Testis (tissue), 3 donors: ENCODE measurements around the gene MGAT5B. TPM values are rescaled to one million over a fixed set of nuclear protein-coding genes. Genes with fewer than 3 reads are reported as not detected.

Experiments used
- DNase-seq: peaks from one replicate; pipeline ENCODE4 v3.0.0-alpha.2; 2019
- H3K27ac ChIP-seq, 2 donors: fragments of 200-600 bp; sonication (generic); one replicate each; pipeline ENCODE4 v1.5.1; 2019
- H3K27me3 ChIP-seq: fragments of 200-600 bp; sonication (generic); one replicate; pipeline ENCODE4 v1.5.1; 2019
- H3K36me3 ChIP-seq: fragments of 200-600 bp; sonication (generic); one replicate; pipeline ENCODE4 v1.5.1; 2017; ENCODE audit warnings: low read depth; ENCODE audit errors: missing control alignments
- H3K4me1 ChIP-seq: fragments of 200-600 bp; sonication (generic); one replicate; pipeline ENCODE4 v1.5.1; 2019
- H3K4me3 ChIP-seq, 2 donors: fragments of 200-600 bp; sonication (generic); one replicate each; pipeline ENCODE4 v1.5.1; 2017 to 2019
- H3K9me3 ChIP-seq: fragments of 200-600 bp; sonication (generic); one replicate; pipeline ENCODE4 v1.5.1; 2017
- POLR2A ChIP-seq: fragments of 450-650 bp; IDR thresholded peaks from one replicate; pipeline ENCODE4 v1.6.1; 2017; ENCODE audit warnings: antibody characterized with exemption, mild to moderate bottlenecking, moderate library complexity
- WGBS, 2 donors: methylation state at CpG; one replicate each; pipeline ENCODE4 v1.1.5; 2018; 5-methylcytosine and 5-hydroxymethylcytosine counted together
- intact Hi-C: fragments of 100-400 bp; cut with DNase I; formaldehyde crosslinking; loops from one replicate; pipeline ENCODE4 v1.15.1; 2023; ENCODE audit warnings: low total_unique reads
- polyA plus RNA-seq: library from polyadenylated mRNA; stranded (reverse); fragments of 350-450 nt; fragmentation: Illumina TruSeq; extraction: RNeasy Lipid Tissue Mini Kit (QIAGEN cat#74804); gene quantifications from one replicate; pipeline ENCODE4 v1.2.3, GENCODE V29; 2014; ENCODE audit warnings: low read depth, low replicate concordance; ENCODE audit not compliant: insufficient read depth
- total RNA-seq, 2 donors: library from RNA; depleted of rRNA; stranded (reverse); fragments of >200 nt; gene quantifications; one replicate each; pipeline ENCODE4 v1.2.3, GENCODE V29; 2016
- TF ChIP-seq, protein P1 (sequence below), 3 experiments: fragments of 450-650 bp in 2 of 3; fragments of 200-600 bp in 1 of 3; sonication (generic) in 1 of 3; IDR thresholded peaks; one replicate each; pipeline ENCODE4 v1.5.1; 2016 to 2019; ENCODE audit warnings: antibody characterized with exemption in 3 of 3, mild to moderate bottlenecking in 2 of 3, moderate library complexity in 1 of 3

MGAT5B gene
- total and polyA plus RNA-seq, 3 donors from 2014 or later: 4.6 to 10.9 (median 9.0) TPM

DNA sequence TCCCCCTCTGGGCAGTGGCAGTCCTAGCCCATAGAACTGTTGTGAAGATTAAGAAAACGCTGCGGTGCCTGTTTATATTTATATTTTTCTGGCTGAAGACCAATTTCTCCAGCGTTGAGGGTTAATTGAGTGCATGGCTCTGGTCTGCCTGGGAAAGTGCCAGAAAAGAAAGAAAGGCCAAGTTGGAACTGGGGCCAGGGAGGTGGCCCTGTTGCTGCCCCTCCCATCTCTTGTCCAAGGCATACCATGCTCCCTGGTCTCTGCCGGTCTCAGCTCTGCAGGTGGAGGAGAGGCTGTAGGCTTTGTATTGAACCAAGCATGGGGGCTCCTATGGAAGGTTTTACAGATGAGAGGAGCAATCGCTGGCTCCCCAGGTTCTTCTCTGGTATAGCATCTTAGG lies 124.7 kb downstream of the MGAT5B start:
- intact Hi-C loops: no loop called here
- H3K27me3 ChIP-seq: no peaks in the 10 kb centered on the region

DNA sequence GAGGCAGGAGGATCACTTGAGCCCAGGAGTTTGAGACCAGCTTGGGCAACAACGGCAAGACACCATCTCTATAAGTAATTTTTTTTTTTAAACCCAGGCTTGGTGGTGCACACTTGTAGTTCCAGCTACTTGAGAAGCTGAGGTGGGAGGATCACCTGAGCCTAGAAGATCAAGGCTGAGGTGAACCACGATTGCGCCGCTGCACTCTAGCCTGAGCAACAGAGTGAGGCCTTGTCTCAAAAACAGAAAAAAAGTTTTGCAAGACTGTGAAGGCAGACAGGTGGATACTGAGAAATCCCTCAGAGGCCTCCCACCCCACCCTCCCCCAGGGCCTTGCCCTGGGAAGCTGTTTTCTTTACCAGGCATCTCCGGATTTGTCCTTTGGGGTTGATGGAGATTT lies 125.4 kb downstream of the MGAT5B start:
- TF ChIP-seq, protein P1, sequence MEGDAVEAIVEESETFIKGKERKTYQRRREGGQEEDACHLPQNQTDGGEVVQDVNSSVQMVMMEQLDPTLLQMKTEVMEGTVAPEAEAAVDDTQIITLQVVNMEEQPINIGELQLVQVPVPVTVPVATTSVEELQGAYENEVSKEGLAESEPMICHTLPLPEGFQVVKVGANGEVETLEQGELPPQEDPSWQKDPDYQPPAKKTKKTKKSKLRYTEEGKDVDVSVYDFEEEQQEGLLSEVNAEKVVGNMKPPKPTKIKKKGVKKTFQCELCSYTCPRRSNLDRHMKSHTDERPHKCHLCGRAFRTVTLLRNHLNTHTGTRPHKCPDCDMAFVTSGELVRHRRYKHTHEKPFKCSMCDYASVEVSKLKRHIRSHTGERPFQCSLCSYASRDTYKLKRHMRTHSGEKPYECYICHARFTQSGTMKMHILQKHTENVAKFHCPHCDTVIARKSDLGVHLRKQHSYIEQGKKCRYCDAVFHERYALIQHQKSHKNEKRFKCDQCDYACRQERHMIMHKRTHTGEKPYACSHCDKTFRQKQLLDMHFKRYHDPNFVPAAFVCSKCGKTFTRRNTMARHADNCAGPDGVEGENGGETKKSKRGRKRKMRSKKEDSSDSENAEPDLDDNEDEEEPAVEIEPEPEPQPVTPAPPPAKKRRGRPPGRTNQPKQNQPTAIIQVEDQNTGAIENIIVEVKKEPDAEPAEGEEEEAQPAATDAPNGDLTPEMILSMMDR (IDR thresholded peaks at IDR 0.05): no peak
- TF ChIP-seq POLR2A: no peak
- WGBS, 2 donors: 61 to 71% methylated on average over 5 of the region's 5 CpGs
- no peak overlapping the region for H3K4me3 ChIP-seq
- no peaks in the 10 kb centered on the region for H3K4me1 ChIP-seq
- no peaks in the 10 kb centered on the region for H3K27me3 ChIP-seq
- no peaks in the 10 kb centered on the region for H3K36me3 ChIP-seq
- no peak overlapping the region for H3K27ac ChIP-seq
- H3K9me3 ChIP-seq: no peaks in the 10 kb centered on the region
- DNase-seq: no peak
- intact Hi-C loops: no loop called here

More for the DNA sequence above, 124.7 kb downstream of the MGAT5B start:
- no peak overlapping the region for H3K4me3 ChIP-seq
- WGBS, 2 donors: 57 to 66% methylated on average over 5 of the region's 5 CpGs
- TF ChIP-seq, protein P1 (IDR thresholded peaks at IDR 0.05): no peak
- no peak for TF ChIP-seq POLR2A
- no peaks in the 10 kb centered on the region for H3K36me3 ChIP-seq
- no peak overlapping the region for H3K27ac ChIP-seq
- DNase-seq: no peak
- no peaks in the 10 kb centered on the region for H3K9me3 ChIP-seq
- H3K4me1 ChIP-seq: no peaks in the 10 kb centered on the region

DNA sequence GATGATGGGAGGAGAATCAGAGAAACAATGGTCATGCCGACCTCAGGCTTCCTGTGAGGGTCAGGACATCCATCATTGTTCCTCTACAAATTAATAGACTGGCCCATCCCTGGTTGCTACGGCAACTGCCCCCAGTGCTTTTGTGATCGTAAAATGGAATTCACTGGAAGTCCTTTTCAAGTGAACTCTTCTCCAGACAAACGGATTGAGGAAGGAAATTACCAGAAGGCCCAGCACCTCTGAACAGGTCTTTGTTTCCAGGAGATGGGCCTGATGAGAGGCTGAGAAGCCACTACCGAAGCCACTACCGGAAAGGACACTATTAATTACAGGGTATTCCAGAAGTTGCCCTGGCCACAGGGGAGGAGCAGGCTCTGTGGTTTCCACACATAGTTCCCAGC lies 126.0 kb downstream of the MGAT5B start:
- Histone ChIP-seq H3K27ac (no peak overlapping the region), H3K4me3 (no peak overlapping the region), H3K9me3 (no peaks in the 10 kb centered on the region), H3K27me3 (no peaks in the 10 kb centered on the region), H3K36me3 (no peaks in the 10 kb centered on the region), H3K4me1 (no peaks in the 10 kb centered on the region)
- WGBS, 2 donors: 63 to 74% methylated on average over 6 of the region's 6 CpGs
- no peak for TF ChIP-seq POLR2A
- TF ChIP-seq, protein P1 (IDR thresholded peaks at IDR 0.05): no peak
- intact Hi-C loops: no loop called here
- no peak for DNase-seq

DNA sequence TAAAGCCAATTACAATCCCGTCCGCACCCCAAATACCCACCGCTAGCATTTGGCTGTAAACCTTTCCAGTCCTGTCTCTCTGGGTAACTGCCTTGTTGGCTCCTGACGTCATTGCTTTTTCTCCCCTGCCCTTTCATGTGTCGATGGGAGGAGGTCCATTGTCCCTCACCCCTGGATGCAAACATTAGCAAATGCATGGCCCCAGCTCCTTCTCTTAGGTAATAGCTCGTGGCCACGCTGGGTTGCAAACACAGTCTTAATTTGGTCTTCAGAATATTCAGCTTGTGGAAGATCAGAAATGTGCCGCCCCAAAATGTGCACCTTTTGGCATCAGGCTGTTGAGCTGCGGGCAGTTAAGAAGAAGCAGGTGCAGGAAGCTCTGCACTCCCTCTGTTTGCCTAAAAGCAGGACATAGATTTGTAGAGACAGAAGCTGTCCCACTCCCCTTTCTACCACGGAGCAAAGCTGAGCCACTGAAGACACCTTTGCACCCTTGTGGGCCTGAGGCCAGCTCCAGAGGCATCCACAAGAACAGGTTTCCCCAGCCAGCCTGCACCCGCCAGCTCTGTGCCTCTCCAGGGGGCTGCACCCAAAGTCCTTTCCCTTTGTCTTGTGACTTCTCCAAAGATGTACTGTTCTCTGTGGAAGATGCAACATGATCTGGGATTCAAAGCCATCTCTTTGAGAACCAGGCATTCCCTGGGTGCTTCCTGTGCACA lies 127.3 kb downstream of the MGAT5B start:
- Histone ChIP-seq H3K4me3 (no peak overlapping the region), H3K36me3 (no peaks in the 10 kb centered on the region), H3K27ac (no peak overlapping the region), H3K9me3 (no peaks in the 10 kb centered on the region), H3K27me3 (no peaks in the 10 kb centered on the region), H3K4me1 (no peaks in the 10 kb centered on the region)
- no peak for TF ChIP-seq POLR2A
- TF ChIP-seq, protein P1 (IDR thresholded peaks at IDR 0.05): no peak
- 78 to 83% methylated on average over 11 of the region's 11 CpGs for WGBS, 2 donors
- DNase-seq: no peak
- intact Hi-C loops: no loop called here
